ENCODE results near the gene KCNQ1.

KCNQ1 gene

DNA sequence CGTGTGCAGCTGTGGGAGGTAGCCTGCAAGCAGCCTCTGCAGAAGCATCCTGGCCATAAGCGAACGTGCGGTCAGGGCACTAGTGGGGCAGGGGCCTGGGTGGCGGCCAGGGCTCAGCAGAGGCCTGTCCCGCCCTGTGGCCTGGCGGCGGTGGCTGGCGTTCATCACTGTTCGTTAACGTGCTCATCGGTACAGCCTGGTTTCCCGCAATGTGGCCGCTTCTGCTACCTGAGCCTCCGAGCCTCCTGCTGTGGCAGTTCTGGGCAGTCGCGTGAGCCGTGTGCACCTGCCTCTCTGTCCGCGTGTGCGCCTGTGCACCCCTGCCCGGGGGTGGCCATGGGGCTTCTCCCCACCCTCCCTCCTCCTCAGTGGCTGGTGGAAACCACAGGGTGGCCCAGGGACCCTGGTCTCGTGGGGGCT lies 137.1 kb downstream of the KCNQ1 start:
- no peak for DNase-seq (ENCODE audit: low read depth)

DNA sequence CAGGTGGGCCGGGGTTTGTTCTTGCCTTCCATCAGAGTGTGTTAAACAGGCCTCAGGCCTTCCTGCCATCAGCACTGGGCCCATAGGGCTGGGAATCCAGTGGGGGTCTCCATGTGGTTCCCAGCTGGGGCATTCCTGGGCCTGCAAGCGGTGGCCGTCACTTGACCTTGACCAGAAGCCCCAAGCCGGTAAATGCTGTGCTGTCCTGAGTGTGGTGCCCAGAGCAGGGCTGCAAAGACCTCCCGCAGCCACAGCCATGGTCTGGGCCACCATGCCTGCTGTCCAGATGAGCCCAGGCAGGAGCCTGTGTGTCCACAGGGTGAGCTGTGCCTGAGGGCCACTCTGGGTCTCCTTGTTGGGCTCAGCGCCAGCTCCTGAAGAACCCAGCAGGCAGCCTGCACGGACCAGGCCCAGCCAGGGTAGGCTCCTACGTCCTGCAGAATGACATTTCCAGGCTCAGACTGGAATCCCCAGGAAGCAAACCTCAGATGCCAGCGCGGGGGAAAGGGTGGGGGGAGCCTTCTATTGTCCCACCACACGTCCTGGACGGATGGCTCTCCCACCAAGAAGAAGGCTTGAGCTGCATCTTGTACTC lies 137.6 kb downstream of the KCNQ1 start:
- no peak for DNase-seq (ENCODE audit: low read depth)

DNA sequence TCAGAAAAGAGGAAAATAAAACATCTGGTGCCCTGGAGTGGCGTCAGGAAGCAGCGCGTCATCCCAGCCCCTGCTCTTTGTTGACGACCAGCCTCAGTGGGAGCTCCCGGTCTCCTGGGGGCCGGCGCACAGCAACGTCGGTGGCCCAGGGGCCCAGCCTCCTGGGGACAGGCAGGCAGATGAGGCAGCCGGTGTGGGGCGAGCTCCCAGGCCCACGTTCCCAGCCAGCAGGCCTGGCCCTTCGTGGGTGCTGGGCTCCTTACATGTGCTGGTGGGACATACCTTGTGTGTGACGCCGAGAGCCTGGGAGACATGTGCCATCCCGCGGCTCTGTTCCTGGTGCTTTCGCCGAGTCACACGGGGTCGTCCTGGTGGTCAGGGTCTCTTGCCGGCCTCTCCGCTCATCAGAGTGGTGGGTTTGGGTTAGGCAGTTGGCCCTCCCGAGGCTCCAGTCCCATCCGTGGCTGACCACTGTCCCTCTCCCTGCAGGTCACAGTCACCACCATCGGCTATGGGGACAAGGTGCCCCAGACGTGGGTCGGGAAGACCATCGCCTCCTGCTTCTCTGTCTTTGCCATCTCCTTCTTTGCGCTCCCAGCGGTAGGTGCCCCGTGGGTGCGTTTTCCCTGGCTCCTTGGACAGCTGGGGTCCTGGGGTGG lies 138.3 kb downstream of the KCNQ1 start:
- DNase-seq (ENCODE audit: low read depth): no peak

DNA sequence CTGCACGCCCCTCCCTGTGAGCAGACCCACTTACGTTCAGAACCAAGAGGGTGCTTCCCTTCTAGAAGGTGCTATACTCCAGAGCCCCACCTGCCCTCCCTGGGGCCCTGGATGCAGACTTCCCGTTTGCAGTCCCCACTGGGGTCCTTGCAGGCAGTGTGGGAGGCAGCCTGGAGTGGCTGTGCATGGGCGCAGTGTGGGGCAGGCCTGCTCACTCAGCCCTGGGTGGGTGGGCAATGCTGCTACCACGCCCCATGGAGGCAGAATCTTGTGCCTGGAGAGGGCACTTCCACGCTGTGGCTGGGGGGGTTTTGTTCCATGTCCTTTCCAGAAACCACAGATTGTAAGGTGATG lies 138.8 kb downstream of the KCNQ1 start:
- DNase-seq (ENCODE audit: low read depth): no peak

DNA sequence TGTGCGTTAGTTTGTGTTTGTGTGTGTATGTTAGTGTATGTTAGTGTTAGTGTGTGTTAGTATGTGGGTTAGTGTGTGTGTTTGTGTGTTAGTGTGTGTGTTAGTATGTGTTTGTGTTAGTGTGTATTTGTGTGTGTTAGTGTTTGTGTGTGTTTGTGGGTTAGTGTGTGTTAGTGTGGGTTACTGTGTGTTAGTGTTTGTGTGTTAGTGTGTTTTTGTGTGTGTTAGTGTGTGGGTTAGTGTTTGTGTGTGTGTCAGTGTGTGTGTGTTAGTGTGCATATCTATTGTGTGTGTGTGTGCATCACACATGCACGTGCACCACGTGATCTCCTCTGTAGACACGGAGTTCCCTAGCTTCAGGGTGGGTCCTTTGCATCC lies 139.6 kb downstream of the KCNQ1 start:
- DNase-seq (ENCODE audit: low read depth): no peak

DNA sequence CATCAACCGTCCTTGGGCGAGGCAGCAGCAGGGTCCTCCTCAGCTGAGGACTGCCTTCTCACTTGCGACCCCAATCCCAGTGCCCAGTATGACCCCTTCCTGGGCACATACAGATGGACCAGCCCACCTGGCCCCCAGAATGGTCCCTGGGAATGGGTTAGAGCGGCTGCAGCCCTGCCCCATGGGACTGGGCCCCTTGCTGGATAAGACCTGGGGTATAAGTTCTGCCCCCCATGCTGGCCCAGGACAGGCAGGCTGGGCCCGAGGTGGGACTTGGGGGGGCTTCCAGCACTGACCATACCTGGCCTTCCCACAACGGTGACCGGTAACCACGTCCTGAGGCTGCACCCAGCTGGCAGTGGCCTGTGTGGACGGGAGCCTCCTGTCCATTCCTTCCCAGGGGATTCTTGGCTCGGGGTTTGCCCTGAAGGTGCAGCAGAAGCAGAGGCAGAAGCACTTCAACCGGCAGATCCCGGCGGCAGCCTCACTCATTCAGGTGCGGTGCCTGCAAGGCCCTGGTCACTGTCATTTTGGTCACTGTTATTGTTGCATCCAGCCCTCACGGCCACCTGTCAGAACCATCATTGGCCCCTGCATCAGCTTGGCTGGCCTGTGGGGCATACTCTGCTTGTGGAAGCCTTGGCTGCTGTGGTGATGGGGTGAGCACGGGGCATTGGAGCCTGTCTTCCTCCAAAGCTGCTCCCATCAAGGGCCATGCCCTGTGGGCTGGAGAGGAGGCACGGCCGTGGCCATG lies 140.2 kb downstream of the KCNQ1 start:
- DNase-seq (ENCODE audit: low read depth): no peak

DNA sequence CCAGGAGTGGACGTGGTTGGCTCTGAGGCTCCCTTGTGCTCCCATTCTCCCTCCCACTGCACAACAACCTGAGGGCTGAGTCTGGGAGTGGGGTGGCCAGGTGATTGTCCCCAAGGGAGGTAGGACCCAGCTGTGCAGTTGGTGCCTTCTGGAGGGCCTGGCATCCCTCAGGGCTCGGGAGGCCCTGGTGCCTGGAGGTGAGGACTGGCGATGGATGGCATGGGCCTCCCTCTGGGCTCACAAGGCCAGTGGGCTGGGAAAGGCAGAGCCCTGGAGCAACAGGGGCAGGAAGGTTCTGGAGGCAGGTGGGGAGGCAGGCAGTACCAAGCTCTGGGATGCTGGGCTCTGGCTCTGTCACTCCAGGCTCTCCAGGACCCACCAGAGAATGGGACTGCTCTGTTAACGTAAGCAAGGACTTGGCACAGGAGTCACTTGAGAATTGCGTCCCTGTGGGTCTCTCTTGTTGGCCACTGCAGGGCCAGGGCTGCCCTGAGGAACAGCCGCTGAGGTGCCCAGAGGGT lies 140.8 kb downstream of the KCNQ1 start:
- DNase-seq (ENCODE audit: low read depth): no peak

DNA sequence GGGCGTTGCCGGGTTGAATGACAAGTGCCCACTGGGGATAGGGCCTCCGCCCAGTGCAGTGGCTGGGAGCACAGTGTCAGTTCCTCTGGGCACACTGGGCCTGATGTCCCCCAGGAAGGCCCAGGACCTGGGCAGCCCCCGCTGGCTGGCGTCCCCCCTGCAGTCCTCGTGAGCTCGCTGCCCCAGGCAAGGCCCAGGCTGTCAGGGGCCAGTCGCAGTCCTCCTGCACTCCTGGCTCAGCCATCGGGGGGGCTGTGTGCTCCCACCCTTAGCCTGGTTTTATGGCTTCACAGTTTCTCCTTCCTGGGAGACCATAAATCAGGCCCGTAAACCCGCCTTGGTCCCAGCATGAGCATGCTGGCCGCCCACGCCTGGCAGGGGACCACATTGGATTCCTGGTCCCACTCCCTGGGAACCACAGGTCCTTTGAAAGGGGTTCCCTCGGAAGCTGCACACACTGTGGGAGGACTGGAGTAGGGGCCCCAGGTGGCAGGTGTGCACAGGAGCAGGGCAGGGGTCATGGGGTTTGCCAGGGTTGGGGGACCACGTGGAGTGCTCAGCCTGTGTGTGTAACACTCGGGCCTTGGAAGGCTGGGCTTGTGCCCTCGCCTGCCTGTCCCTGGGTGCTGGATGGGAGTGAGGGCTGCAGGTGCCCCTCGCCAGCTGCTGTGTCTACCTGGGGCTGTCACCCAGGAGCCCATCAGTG lies 141.4 kb downstream of the KCNQ1 start:
- no peak for DNase-seq (ENCODE audit: low read depth)

DNA sequence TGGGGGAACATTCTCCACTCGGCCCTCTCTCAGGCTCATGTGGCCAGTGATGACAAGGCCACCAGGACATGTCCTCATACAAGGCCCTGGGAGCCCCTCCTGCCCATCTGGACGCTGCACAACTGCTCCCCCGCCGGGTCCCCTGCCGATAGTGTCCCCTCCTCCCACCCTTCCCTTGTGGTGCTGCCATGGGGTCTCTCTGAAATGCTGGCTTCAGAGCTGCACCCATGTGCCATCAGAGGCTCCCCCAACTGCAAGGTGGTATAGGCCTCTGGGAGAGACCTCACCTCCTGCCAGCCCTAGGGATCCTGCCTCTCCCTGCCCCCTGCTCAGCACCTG lies 142.0 kb downstream of the KCNQ1 start:
- no peak for DNase-seq (ENCODE audit: low read depth)

DNA sequence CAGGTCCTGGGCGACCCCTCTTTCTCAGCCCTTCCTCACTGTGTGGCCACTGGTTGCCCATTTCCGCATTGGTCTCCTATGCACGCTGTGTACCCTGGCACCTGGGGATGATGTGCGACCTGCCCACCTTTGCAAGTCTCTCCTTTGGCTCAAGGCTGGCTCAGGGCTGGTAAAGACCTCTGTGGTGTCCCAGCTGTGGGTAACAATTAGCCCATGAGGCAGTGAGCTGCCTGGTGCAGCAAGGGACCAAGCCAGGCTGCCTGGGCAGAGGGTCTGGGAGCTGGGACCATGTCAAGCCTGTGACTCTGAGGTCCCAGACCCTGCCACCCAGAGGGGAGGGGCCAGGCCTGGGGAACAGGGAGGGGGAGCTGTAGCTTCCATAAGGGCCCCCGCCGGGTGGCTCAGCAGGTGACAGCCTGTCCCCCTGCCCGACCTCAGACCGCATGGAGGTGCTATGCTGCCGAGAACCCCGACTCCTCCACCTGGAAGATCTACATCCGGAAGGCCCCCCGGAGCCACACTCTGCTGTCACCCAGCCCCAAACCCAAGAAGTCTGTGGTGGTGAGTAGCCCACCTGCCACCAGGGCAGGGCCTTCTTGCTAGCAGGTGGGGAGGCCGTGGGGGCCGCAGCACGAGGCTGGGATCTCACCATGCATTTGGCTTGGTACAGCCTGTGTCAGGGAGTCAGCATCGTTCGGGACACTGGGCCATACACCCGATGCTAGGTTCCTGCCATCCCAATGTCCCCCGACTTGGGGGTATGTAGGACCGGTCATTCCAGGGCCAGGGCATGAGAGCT lies 142.5 kb downstream of the KCNQ1 start:
- no peak for DNase-seq (ENCODE audit: low read depth)

DNA sequence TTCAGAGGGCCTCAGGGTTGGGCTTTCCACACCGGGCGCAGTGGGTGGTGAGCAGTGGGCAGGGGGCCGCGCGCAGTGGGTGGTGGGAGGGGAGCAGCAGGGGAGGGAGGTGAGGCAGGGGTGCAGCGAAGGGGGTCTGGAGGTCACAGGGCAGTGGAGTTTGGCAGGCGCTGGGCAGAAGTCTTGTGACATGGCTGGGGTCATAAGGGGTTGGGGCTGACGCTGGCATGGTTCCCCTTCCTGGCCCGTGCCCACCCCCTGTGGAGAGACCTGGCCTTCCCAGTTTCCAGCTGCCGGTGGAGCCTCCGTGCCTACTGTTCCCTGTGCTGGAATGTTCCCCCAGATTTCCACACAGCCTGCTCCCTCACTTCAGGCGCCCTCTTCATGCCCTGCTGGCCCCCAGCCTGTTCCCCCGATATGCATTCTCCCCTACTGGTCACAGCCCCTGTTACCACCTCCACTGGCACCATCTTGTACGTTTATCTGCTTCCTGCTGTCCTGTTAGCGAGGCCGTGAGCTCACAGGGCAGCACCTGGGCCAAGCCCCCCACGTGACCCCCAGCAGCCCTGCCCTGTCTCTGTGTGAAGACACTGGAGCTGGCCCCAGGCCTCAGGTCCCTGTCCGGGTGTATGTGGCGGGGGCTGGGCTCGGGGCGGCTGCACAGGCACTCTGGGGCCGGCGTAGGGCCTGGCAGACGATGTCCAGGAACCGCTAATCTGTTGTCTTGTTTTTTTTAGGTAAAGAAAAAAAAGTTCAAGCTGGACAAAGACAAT lies 143.4 kb downstream of the KCNQ1 start:
- no peak for DNase-seq (ENCODE audit: low read depth)

DNA sequence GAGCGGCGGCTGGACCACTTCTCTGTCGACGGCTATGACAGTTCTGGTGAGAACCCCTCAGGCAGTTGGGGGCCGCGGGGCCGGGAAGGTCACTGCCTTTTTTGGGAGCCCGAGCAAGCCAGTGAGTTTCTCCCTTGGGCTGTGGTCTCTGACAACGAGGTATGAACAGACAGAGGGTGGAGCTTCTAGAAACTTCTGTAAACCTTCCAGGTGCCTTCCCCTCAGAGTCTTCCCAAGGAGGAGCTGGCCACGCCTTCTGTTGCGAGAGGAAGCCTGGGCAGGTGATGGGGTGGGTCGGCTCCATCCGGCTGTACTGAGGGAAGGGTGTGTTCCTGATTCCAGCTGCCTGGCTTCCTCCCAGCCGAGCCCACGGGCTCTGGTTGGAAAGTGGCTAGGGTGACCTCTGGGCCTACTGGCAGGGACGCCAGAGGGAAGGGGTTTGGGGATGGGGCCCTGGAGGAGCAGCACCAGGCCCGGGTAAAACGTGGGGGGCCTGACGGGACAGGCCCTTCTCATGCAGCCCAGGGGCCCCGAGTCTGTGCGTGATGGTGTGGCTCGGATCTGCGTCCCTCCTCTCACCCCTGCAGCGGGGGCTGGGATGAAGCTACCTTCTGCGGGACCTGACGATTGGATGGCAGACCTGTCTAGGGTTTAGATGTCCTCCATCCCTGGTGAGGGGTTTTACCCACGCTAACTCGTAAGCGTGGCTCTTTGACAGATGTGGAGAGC lies 144.2 kb downstream of the KCNQ1 start:
- no peak for DNase-seq (ENCODE audit: low read depth)

DNA sequence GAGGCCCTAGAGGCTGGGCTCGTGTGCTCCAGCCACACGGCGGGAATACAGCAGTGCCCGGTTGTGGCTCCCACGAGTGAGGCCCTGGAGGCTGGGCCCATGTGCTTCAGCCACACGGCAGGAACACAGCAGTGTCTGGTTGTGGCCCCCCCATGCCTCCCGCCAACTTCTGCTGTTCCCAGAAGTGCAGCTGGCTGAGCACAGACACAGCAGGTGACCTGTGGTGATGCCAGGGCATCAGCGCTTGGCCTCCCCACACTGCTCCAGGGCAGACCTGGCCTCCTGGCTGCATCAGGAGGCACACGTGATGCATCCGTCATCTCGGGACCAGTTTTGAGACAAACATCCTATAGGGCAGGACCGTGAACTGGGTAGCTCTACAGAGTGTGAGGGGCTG lies 144.7 kb downstream of the KCNQ1 start:
- no peak for DNase-seq (ENCODE audit: low read depth)

DNA sequence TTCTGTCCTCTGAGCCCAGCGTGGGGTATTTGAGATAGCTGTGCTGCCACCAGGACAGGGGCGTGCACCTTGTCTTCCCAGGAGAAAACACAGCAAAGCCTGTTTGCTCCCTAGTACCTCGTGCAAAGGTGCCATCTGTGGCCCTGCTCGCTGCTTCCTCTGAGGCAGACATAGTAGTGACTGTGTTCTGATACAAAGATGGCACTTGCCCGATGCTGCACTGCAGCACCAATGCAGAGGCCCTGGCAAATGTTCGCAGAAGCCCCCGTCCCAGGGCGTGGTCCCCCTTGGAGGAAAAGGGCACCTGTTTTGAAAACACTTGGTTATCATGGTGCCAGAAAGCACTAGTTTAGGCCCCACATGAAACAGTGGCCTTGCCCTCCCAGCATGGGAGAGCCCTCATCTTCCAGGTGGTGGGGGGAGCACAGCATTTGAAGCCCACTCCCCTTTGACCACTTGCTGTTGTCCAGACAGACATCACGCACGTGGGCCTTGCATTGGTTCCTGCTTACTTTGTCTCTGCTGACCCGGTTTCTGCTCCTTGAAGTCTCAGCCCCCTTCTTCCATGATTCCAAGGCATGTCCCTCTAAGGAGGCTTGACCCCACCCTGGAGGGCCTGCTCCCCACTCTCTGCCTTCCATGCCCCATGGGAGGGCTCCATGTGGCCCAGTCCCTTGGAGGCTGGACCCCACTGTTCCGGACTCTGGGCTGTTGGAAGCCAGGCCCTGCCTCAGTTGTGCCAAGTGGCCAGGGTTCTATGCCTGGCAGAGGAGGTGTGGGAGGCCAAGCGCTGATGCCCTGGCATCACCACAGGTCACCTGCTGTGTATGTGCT lies 145.5 kb downstream of the KCNQ1 start:
- DNase-seq (ENCODE audit: low read depth): no peak

DNA sequence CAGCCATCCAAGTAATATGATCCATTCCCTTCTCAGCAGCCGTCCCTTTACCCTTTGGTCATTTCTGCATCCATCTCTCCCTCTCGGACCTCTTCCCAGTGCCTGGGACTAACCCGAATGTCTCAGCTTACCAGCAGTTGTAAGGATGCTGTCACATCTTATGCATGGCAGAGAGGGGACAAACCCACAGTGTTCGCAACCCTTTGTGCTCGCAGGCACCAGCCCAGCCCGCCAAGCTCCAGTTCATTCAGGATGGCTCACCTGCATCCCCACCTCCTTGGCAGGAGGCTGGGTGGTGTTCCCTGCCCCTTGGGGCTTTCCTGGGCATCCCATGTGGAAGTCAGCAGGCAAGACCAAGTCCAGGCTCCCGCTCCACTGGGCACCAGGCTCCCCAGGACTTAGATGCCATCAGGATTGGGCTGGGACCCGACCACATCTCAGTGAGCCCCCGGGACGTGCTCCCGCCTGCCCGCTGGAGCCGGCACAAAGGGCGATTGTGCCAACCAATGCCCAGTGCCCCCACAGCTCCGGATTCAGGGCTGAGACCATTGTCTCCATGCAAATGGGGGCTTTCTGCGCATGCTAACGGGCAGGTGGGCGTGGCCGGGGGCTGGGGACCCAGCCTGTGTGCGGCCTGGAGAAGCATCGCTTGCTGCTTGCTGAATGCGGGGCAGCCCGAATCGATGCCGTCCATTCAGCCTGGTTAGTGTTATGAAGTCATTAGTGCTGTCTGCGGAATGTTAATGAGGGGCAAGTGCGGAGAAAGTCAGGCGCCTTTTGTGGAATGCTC lies 146.4 kb downstream of the KCNQ1 start:
- no peak for DNase-seq (ENCODE audit: low read depth)

DNA sequence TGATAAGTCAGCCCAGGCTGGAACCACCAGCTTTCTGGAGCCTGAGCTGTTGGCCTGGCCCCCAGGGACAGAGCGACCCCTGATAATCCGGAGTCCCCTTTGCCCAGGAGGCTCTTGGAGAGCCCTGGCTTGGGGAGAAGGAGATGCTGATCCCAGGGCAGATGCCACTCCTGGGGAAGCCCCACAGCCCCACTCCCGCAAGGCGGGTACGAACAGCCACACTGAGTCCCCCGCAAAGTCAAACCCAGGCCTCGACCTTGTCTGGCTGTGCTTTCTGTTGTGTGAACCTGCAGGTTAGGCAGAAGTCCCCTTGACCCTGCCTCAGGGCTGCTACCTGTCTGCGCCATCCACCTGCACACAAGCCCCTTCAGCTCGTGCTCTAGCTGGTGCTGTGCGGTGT lies 147.0 kb downstream of the KCNQ1 start:
- no peak for DNase-seq (ENCODE audit: low read depth)

DNA sequence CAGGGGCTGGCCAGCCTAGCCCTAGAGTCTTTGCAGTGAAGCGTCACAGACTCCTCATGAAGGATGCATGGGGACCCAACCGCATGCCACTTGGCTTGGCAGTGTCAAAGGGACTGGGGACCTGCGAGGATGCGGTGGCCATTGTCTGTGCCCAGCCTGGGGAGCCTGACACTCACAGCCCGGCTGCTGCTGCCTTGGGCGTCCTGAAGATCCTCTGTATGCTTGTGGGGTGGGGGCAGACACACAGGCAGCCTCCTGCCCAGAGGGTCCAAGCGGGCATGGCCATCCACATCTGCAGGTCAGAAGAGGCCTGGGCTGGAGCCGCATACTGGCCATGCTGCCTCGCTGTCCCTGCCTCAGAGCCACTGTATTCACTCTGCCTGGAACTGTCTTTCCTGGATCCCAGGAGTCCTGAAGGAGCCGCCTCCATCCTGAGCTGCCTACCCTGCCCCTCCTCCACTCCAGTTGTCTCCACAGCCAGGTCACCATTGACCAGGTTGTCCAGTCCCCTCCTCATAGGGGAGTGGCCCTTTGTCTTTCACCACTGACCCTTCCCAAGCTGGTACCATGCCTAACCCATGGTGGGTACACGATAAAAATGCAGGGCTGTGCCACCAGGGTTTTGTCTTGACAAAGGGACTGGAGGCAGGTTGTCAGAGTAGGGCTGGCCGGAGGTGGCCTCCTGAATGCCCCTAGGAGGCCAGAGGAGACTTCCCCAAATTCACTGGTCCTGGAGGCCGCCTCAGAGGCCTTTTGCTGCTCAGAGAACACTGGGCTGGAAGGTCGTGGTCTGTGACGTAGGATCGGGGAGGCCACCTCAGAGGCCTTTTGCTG lies 148.0 kb downstream of the KCNQ1 start:
- no peak for DNase-seq (ENCODE audit: low read depth)

DNA sequence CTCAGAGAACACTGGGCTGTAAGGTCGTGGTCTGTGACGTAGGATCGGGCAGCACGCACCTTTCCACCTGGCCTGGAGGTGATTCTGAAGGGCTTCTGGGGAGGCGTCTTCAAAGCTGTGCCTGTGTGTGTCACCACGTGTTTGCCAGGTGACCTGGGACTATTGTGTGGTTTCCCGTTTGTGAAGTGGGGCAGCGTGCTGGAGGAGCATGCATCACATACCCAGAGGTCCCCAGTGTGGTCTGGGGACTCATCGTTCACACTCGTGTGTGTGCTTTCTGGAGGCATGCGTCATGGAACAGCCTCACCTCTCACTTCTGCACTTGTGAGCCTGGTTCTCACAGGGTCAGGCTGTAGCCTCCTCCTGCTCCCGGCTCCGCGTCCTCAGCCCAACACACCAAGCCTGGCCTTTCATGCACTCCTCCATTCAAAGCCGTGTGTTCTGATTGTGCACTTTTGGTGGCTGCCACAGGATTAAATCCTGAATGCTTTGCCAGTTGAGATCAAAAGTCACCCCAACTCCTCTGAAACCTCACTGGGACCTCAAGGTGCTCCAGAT lies 148.7 kb downstream of the KCNQ1 start:
- DNase-seq (ENCODE audit: low read depth): no peak

All from T-helper 22 cell (primary cell).